ENCODE results near the gene LRMDA. TPM values are rescaled to one million over a fixed set of nuclear protein-coding genes. Genes with fewer than 3 reads are reported as not detected.

LRMDA gene
- polyA plus RNA-seq, 4 donors = 19.1 to 23.0 (median 20.7) TPM

GRCh38 chr10:75565286-75566251 lies 134.1 kb downstream of the LRMDA start:
- no peak for DNase-seq (ENCODE audit: low read depth in 4 of 4, low spot score in 3 of 4)

- no peak for DNase-seq (ENCODE audit: low read depth in 4 of 4, low spot score in 3 of 4)
Observed at GRCh38 chr10:75568450-75569130, 137.2 kb downstream of the LRMDA start.

- no peak for DNase-seq (ENCODE audit: low read depth in 4 of 4, low spot score in 3 of 4)
Observed at GRCh38 chr10:75569506-75569905, 138.1 kb downstream of the LRMDA start.

- DNase-seq (ENCODE audit: low read depth in 4 of 4, low spot score in 3 of 4) = no peak
Observed at GRCh38 chr10:75572478-75572877, 141.1 kb downstream of the LRMDA start.

GRCh38 chr10:75575940-75576339 lies 144.5 kb downstream of the LRMDA start:
- DNase-seq (ENCODE audit: low read depth in 4 of 4, low spot score in 3 of 4) = no peak

GRCh38 chr10:75582102-75582501 lies 150.7 kb downstream of the LRMDA start:
- no peak for DNase-seq (ENCODE audit: low read depth in 4 of 4, low spot score in 3 of 4)

GRCh38 chr10:75585294-75585693 lies 153.9 kb downstream of the LRMDA start:
- no peak for DNase-seq (ENCODE audit: low read depth in 4 of 4, low spot score in 3 of 4)

- DNase-seq (ENCODE audit: low read depth in 4 of 4, low spot score in 3 of 4) = no peak
Observed at GRCh38 chr10:75586814-75587213, 155.4 kb downstream of the LRMDA start.

- no peak for DNase-seq (ENCODE audit: low read depth in 4 of 4, low spot score in 3 of 4)
Observed at GRCh38 chr10:75588031-75588430, 156.6 kb downstream of the LRMDA start.

GRCh38 chr10:75589895-75590654 lies 158.7 kb downstream of the LRMDA start:
- DNase-seq (ENCODE audit: low read depth in 4 of 4, low spot score in 3 of 4) = no peak

- DNase-seq (ENCODE audit: low read depth in 4 of 4, low spot score in 3 of 4) = no peak
Observed at GRCh38 chr10:75592151-75592787, 160.8 kb downstream of the LRMDA start.

- DNase-seq (ENCODE audit: low read depth in 4 of 4, low spot score in 3 of 4) = peak in 1 of 4 donors; percentile 67
Observed at GRCh38 chr10:75592791-75593643, 161.6 kb downstream of the LRMDA start.

GRCh38 chr10:75593692-75594556 lies 162.5 kb downstream of the LRMDA start:
- DNase-seq (ENCODE audit: low read depth in 4 of 4, low spot score in 3 of 4) = no peak

GRCh38 chr10:75596930-75597620 lies 165.7 kb downstream of the LRMDA start:
- DNase-seq (ENCODE audit: low read depth in 4 of 4, low spot score in 3 of 4) = no peak

- DNase-seq (ENCODE audit: low read depth in 4 of 4, low spot score in 3 of 4) = no peak
Observed at GRCh38 chr10:75597773-75598440, 166.5 kb downstream of the LRMDA start.

- no peak for DNase-seq (ENCODE audit: low read depth in 4 of 4, low spot score in 3 of 4)
Observed at GRCh38 chr10:75598998-75599397, 167.6 kb downstream of the LRMDA start.

- no peak for DNase-seq (ENCODE audit: low read depth in 4 of 4, low spot score in 3 of 4)
Observed at GRCh38 chr10:75599875-75600648, 168.6 kb downstream of the LRMDA start.
